HEK293 (cell line): ENCODE measurements around the gene PDLIM7.

Source experiments
- YY1 ChIP-seq: fragments of 450-650 bp; formaldehyde crosslinking; IDR thresholded peaks from 2 replicates; pipeline ENCODE4 v1.5.1; 2018; ENCODE audit warnings: missing biosample characterization, missing genetic modification characterization
- ZBTB7A ChIP-seq: fragments of 450-650 bp; formaldehyde crosslinking; IDR thresholded peaks from 2 replicates; pipeline ENCODE4 v1.5.1; 2016; ENCODE audit warnings: low read depth, missing biosample characterization, missing genetic modification characterization

GRCh38 chr5:177490311-177490991 lies 7.0 kb downstream of the PDLIM7 start:
- no peak for TF ChIP-seq YY1 (tag by site-specific recombination)
- TF ChIP-seq ZBTB7A (tag by site-specific recombination): no peak
